ENCODE measurements around the gene PCBP4.

The PCBP4 gene

GRCh38 chr3:51983578-51984268 lies 16.5 kb upstream of the PCBP4 start:
- 78 to 79% methylated on average over 21 to 22 of the region's 22 CpGs for WGBS, 2 experiments
- peaks cover 15% of the 10 kb centered on the region for H3K4me1 ChIP-seq (ENCODE audit: control insufficient read depth, insufficient read depth, low read length)
- H3K36me3 ChIP-seq (ENCODE audit: control insufficient read depth, insufficient read depth, low read length): no peaks in the 10 kb centered on the region
- peak overlapping the region; percentile 37 for H3K4me3 ChIP-seq (ENCODE audit: insufficient read depth, low read depth, low read length)
- H3K27me3 ChIP-seq (ENCODE audit: control insufficient read depth, insufficient read depth, low read length, poor library complexity, severe bottlenecking): no peaks in the 10 kb centered on the region
- peak overlapping the region; percentile 58 for H3K27ac ChIP-seq (ENCODE audit: insufficient read depth, low read depth, low read length, poor library complexity, severe bottlenecking)
- H3K9me3 ChIP-seq (ENCODE audit: control insufficient read depth, low read length): no peaks in the 10 kb centered on the region

GRCh38 chr3:51982838-51983577 lies 15.8 kb upstream of the PCBP4 start, which contains the start of gene ACY1:
ACY1 (plus strand) TSS chr3:51983535; CDS start chr3:51984065, 530 bp downstream.
- Histone ChIP-seq H3K36me3 (ENCODE audit: control insufficient read depth, insufficient read depth, low read length) (no peaks in the 10 kb centered on the region), H3K27me3 (ENCODE audit: control insufficient read depth, insufficient read depth, low read length, poor library complexity, severe bottlenecking) (no peaks in the 10 kb centered on the region), H3K4me1 (ENCODE audit: control insufficient read depth, insufficient read depth, low read length) (peaks cover 15% of the 10 kb centered on the region), H3K9me3 (ENCODE audit: control insufficient read depth, low read length) (no peaks in the 10 kb centered on the region), H3K27ac (ENCODE audit: insufficient read depth, low read depth, low read length, poor library complexity, severe bottlenecking) (peak within 1 kb of the TSS; percentile 78), H3K4me3 (ENCODE audit: insufficient read depth, low read depth, low read length) (peak within 1 kb of the TSS; percentile 37)
- WGBS, 2 experiments: 1% methylated on average over 68 of the region's 68 CpGs

DNA sequence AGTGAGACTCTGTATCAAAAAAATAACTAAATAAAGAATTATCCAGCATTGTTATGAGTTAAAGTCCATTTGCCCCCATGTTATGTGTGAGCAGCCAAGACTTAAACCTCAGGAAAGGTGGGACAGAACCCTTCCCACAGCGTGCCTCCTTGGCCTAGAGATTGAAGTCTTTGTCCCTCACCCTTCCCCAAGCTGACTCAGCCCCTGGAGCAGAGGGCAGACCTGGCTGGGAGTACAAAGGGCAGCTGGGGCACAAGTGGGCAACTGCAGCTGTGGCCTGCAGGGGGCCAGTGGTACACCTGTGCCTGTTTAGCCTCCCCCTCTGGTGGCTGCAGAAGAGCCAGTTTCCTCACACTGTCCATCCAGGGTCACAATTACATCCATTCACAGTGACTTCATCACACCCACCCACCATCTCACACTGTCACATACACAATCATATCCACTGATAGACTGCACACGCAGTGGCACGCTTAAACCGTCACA lies 15.1 kb upstream of the PCBP4 start:
- Histone ChIP-seq H3K27me3 (ENCODE audit: control insufficient read depth, insufficient read depth, low read length, poor library complexity, severe bottlenecking) (no peaks in the 10 kb centered on the region), H3K4me1 (ENCODE audit: control insufficient read depth, insufficient read depth, low read length) (peaks cover 15% of the 10 kb centered on the region), H3K36me3 (ENCODE audit: control insufficient read depth, insufficient read depth, low read length) (no peaks in the 10 kb centered on the region), H3K27ac (ENCODE audit: insufficient read depth, low read depth, low read length, poor library complexity, severe bottlenecking) (peak overlapping the region; percentile 78), H3K9me3 (ENCODE audit: control insufficient read depth, low read length) (no peaks in the 10 kb centered on the region), H3K4me3 (ENCODE audit: insufficient read depth, low read depth, low read length) (peak overlapping the region; percentile 37)
- 10 to 15% methylated on average over 4 of the region's 4 CpGs for WGBS, 2 experiments

DNA sequence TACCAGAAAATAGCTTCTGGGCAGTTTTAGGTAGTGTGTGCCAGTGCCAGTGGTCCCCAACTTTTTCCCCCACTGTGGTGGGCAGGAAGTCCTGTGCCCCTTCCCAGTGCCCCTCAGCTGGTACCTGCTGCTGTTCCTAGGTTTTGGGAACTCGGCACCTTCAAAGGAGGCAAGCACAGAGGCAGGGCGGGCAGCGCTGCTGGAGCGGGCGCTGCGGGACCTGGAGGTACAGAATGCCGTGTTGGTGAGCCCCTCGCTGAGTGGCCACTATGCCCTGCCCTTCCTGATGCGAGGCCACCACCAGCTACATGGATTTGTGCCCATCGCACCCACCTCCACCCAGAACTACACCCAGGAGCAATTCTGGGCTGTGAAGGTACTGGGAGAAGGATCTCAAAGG lies 13.0 kb upstream of the PCBP4 start:
- no peaks in the 10 kb centered on the region for H3K9me3 ChIP-seq (ENCODE audit: control insufficient read depth, low read length)
- no peak overlapping the region for H3K4me3 ChIP-seq (ENCODE audit: insufficient read depth, low read depth, low read length)
- WGBS, 2 experiments: 95 to 96% methylated on average over 10 of the region's 10 CpGs
- no peak overlapping the region for H3K27ac ChIP-seq (ENCODE audit: insufficient read depth, low read depth, low read length, poor library complexity, severe bottlenecking)
- H3K36me3 ChIP-seq (ENCODE audit: control insufficient read depth, insufficient read depth, low read length): no peaks in the 10 kb centered on the region
- peaks cover 10% of the 10 kb centered on the region for H3K27me3 ChIP-seq (ENCODE audit: control insufficient read depth, insufficient read depth, low read length, poor library complexity, severe bottlenecking)
- peaks cover 25% of the 10 kb centered on the region for H3K4me1 ChIP-seq (ENCODE audit: control insufficient read depth, insufficient read depth, low read length)

DNA sequence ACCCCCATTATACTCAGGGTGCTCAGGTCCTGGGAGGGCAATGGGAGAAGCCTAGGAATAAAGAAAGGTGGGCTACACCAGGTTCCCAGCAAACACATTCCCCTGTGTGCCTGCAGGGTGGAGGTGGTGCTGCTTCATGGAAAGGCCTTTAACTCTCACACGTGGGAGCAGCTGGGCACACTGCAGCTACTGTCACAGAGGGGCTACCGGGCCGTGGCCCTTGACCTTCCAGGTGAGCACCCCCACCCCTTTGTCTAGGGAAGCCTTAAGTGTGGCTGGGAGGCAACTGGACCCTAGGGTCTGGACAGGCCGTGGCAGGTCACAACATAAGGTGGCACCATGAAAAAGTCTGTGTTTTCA lies 10.9 kb upstream of the PCBP4 start:
- Histone ChIP-seq H3K9me3 (ENCODE audit: control insufficient read depth, low read length) (no peaks in the 10 kb centered on the region), H3K4me1 (ENCODE audit: control insufficient read depth, insufficient read depth, low read length) (peaks cover 26% of the 10 kb centered on the region), H3K27ac (ENCODE audit: insufficient read depth, low read depth, low read length, poor library complexity, severe bottlenecking) (no peak overlapping the region), H3K4me3 (ENCODE audit: insufficient read depth, low read depth, low read length) (no peak overlapping the region), H3K36me3 (ENCODE audit: control insufficient read depth, insufficient read depth, low read length) (no peaks in the 10 kb centered on the region), H3K27me3 (ENCODE audit: control insufficient read depth, insufficient read depth, low read length, poor library complexity, severe bottlenecking) (peaks cover 23% of the 10 kb centered on the region)
- WGBS, 2 experiments: 78 to 84% methylated on average over 4 of the region's 4 CpGs

DNA sequence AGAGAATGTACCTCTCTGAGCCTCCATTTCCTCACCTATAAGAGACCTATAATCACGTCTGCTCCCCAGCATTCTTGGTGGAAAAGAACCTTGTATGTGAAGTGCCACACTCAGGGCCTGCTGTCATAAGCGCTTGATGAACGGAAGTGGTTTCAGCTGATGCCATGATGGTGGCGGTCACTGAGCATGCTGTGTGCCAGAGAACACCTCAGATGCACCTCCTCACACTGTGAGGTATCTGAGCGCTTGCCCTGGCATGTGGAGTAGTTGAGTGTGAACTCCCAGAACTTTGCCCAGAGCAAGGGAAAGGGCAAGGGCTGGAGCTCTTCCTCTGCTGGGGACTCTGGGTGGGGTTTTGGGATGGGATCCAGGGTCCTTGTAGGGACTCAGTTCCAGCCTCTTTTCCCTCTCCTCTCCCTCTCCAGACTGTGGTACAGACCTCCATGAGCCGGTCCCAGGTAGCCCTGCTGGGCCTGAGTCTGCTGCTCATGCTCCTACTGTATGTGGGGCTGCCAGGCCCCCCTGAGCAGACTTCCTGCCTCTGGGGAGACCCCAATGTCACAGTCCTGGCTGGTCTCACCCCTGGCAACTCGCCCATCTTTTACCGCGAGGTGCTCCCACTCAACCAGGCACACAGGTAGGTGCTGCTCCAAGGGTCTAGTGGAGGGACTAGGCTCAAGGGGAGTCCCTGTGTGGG lies 10.3 kb upstream of the PCBP4 start:
- 92 to 94% methylated on average over 9 of the region's 9 CpGs for WGBS, 2 experiments
- Histone ChIP-seq H3K27me3 (ENCODE audit: control insufficient read depth, insufficient read depth, low read length, poor library complexity, severe bottlenecking) (peaks cover 23% of the 10 kb centered on the region), H3K4me1 (ENCODE audit: control insufficient read depth, insufficient read depth, low read length) (peaks cover 24% of the 10 kb centered on the region), H3K9me3 (ENCODE audit: control insufficient read depth, low read length) (no peaks in the 10 kb centered on the region), H3K27ac (ENCODE audit: insufficient read depth, low read depth, low read length, poor library complexity, severe bottlenecking) (no peak overlapping the region), H3K4me3 (ENCODE audit: insufficient read depth, low read depth, low read length) (no peak overlapping the region), H3K36me3 (ENCODE audit: control insufficient read depth, insufficient read depth, low read length) (no peaks in the 10 kb centered on the region)

- no peaks in the 10 kb centered on the region for H3K9me3 ChIP-seq (ENCODE audit: control insufficient read depth, low read length)
- peak overlapping the region; percentile 57 for H3K4me3 ChIP-seq (ENCODE audit: insufficient read depth, low read depth, low read length)
- H3K36me3 ChIP-seq (ENCODE audit: control insufficient read depth, insufficient read depth, low read length): no peaks in the 10 kb centered on the region
- H3K27ac ChIP-seq (ENCODE audit: insufficient read depth, low read depth, low read length, poor library complexity, severe bottlenecking): no peak overlapping the region
- WGBS, 2 experiments: 49 to 50% methylated on average over 46 of the region's 46 CpGs
- H3K27me3 ChIP-seq (ENCODE audit: control insufficient read depth, insufficient read depth, low read length, poor library complexity, severe bottlenecking): peaks cover 23% of the 10 kb centered on the region
- peaks cover 20% of the 10 kb centered on the region for H3K4me1 ChIP-seq (ENCODE audit: control insufficient read depth, insufficient read depth, low read length)
These were observed 8.7 kb upstream of the PCBP4 start for GRCh38 chr3:51975852-51976549.

DNA sequence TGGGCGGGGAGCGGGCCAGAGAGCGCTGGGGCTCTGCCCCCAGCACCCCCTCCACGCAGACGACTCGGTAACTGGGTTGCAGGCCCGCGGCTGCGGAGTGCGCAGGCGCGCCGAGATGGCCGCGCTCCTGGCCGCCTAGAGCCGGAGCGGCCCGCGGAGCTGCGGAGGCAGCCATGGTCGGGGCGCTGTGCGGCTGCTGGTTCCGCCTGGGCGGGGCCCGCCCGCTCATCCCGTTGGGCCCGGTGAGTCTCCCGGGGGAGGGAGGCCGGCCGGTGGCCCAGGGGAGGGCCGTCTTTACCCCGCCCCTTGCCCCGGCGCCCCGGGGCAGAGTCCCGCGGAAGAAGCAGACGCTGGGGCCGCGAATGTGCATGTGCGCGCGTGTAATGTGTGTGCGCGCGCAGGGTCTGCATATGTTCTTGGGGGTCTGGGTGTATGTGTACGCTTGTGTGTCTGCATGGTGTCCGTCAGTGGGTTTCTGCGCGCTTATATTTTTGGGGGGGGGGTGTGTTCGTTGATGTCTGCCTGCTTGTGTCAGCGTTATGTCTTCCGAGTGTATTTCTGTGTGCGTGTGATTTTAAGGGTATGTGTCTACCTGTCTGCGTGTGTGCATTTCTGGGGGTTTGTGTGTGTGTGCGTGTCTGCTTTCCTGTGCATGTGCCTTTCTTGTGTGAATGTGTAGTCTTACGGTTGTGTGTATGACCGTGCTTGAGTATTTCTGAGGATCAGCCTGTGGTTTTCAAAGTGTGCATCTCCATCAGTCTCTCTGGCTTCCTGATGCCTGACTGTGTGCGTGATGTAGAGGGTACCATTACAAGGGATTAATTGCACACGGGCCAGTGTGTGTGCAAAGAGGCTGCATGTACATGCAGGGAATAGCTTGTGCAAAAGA lies 8.0 kb upstream of the PCBP4 start, which contains the start of gene ABHD14A:
Gene ABHD14A (plus strand): TSS at position 102 of the 889 bp plus-strand sequence. CDS start 72 bp downstream, at position 174.
- 5 to 6% methylated on average over 63 of the region's 63 CpGs for WGBS, 2 experiments
- Histone ChIP-seq H3K4me3 (ENCODE audit: insufficient read depth, low read depth, low read length) (peak within 1 kb of the TSS; percentile 57), H3K27me3 (ENCODE audit: control insufficient read depth, insufficient read depth, low read length, poor library complexity, severe bottlenecking) (peaks cover 23% of the 10 kb centered on the region), H3K27ac (ENCODE audit: insufficient read depth, low read depth, low read length, poor library complexity, severe bottlenecking) (no peak within 1 kb of the TSS), H3K9me3 (ENCODE audit: control insufficient read depth, low read length) (no peaks in the 10 kb centered on the region), H3K36me3 (ENCODE audit: control insufficient read depth, insufficient read depth, low read length) (no peaks in the 10 kb centered on the region), H3K4me1 (ENCODE audit: control insufficient read depth, insufficient read depth, low read length) (peaks cover 24% of the 10 kb centered on the region)

DNA sequence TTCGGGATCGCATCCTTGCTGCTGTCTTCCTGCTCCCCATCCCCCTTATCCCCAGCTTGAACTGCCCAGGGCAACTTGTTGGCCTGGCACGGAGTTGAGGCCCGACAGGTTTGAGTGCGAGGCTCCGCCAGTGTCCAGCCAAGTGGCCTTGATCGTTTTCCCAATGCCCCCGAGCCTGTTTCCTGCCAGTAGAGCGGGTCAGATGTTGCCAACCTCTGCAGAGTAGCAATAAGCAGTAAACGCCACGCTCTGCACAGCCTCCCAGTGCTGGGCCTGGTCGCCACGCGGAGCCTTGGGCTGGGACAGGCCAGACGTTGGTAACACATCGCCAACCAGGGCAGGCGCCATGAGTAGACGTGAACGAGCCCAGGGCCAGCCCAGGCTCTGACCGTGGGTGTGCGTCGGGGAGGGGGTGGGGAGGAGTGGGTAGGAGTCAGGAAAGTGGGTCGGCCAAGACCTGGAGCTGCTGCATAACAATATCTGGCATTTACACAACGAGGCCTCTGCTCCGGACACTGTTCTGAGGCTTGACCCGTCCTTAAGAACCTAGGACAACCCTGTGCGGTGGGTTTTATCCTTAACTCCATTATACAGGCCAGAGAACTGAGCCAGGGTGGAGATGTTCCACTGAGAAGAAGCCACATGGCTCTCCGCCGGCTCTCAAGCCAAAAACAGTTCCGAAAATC lies 7.2 kb upstream of the PCBP4 start:
- 59 to 60% methylated on average over 30 of the region's 30 CpGs for WGBS, 2 experiments
- Histone ChIP-seq H3K27ac (ENCODE audit: insufficient read depth, low read depth, low read length, poor library complexity, severe bottlenecking) (no peak overlapping the region), H3K4me3 (ENCODE audit: insufficient read depth, low read depth, low read length) (peak overlapping the region; percentile 57), H3K9me3 (ENCODE audit: control insufficient read depth, low read length) (no peaks in the 10 kb centered on the region), H3K27me3 (ENCODE audit: control insufficient read depth, insufficient read depth, low read length, poor library complexity, severe bottlenecking) (peaks cover 23% of the 10 kb centered on the region), H3K4me1 (ENCODE audit: control insufficient read depth, insufficient read depth, low read length) (peaks cover 27% of the 10 kb centered on the region), H3K36me3 (ENCODE audit: control insufficient read depth, insufficient read depth, low read length) (no peaks in the 10 kb centered on the region)

Measured in ectodermal cell (in vitro differentiated cells).